Measurements from ENCODE around the gene ATG2B. TPM values are rescaled to one million over a fixed set of nuclear protein-coding genes. Genes with fewer than 3 reads are reported as not detected.

The ATG2B gene
- total RNA-seq, 4 donors from 2014 or later, result 26.1 to 30.8 (median 28.2) TPM

GRCh38 chr14:96273629-96274028 lies 89.5 kb downstream of the ATG2B start:
- no peak for TF ChIP-seq CTCF (IDR thresholded peaks at IDR 0.05; ENCODE audit: low read depth)

GRCh38 chr14:96272777-96273473 lies 90.2 kb downstream of the ATG2B start:
- no peak for TF ChIP-seq CTCF (IDR thresholded peaks at IDR 0.05; ENCODE audit: low read depth)

GRCh38 chr14:96271421-96271762 lies 91.7 kb downstream of the ATG2B start:
- no peak for TF ChIP-seq CTCF (IDR thresholded peaks at IDR 0.05; ENCODE audit: low read depth)

- no peak for TF ChIP-seq CTCF (IDR thresholded peaks at IDR 0.05; ENCODE audit: low read depth)
Observed at GRCh38 chr14:96270565-96271420, 92.3 kb downstream of the ATG2B start.

GRCh38 chr14:96269359-96269710 lies 93.8 kb downstream of the ATG2B start:
- no peak for TF ChIP-seq CTCF (IDR thresholded peaks at IDR 0.05; ENCODE audit: low read depth)

GRCh38 chr14:96268431-96269358 lies 94.4 kb downstream of the ATG2B start:
- TF ChIP-seq CTCF (IDR thresholded peaks at IDR 0.05; ENCODE audit: low read depth), result no peak
